Neural progenitor cell (in vitro differentiated cells): ENCODE data around the gene KIF2C. TPM values are rescaled to one million over a fixed set of nuclear protein-coding genes. Genes with fewer than 3 reads are reported as not detected.

Experiments used
- DNase-seq: peaks from one replicate; pipeline ENCODE4 v3.0.0-alpha.2; 2016; ENCODE audit warnings: low spot score
- H2AFZ ChIP-seq: fragments of 200-600 bp; sonication (generic); replicated peaks from 2 replicates; pipeline ENCODE4 v1.6.1; 2016; ENCODE audit warnings: antibody characterized with exemption
- H3F3A ChIP-seq: fragments of 200-600 bp; sonication (generic); 2 replicates; pipeline ENCODE4 v1.6.1; 2016; ENCODE audit warnings: antibody characterized with exemption, low read depth
- H3K27ac ChIP-seq: fragments of 200-600 bp; sonication (generic); 2 replicates; pipeline ENCODE4 v1.5.1; 2016; ENCODE audit warnings: mild to moderate bottlenecking
- H3K27me3 ChIP-seq: fragments of 200-600 bp; sonication (generic); 2 replicates; pipeline ENCODE4 v1.6.1; 2016; ENCODE audit warnings: mild to moderate bottlenecking, moderate library complexity
- H3K36me3 ChIP-seq: fragments of 200-600 bp; sonication (generic); 2 replicates; pipeline ENCODE4 v1.5.1; 2016
- H3K4me1 ChIP-seq: fragments of 200-600 bp; sonication (generic); 2 replicates; pipeline ENCODE4 v1.6.1; 2016; ENCODE audit warnings: mixed run types
- H3K4me2 ChIP-seq: fragments of 200-600 bp; sonication (generic); 2 replicates; pipeline ENCODE4 v1.6.1; 2016
- H3K4me3 ChIP-seq: fragments of 200-600 bp; sonication (generic); 2 replicates; pipeline ENCODE4 v1.5.1; 2016
- H3K79me2 ChIP-seq: fragments of 200-600 bp; sonication (generic); 2 replicates; pipeline ENCODE4 v1.6.1; 2016; ENCODE audit warnings: low read depth
- H3K9ac ChIP-seq: fragments of 200-600 bp; sonication (generic); 2 replicates; pipeline ENCODE4 v1.6.1; 2016
- H3K9me3 ChIP-seq: fragments of 200-600 bp; sonication (generic); 2 replicates; pipeline ENCODE4 v1.5.1; 2016; ENCODE audit warnings: low read depth
- H4K20me1 ChIP-seq: fragments of 200-600 bp; sonication (generic); 2 replicates; pipeline ENCODE4 v1.6.1; 2016; ENCODE audit warnings: low read depth
- H3K27ac Mint-ChIP-seq: 3 replicates; pipeline ENCODE4 v1.8.0; 2021; ENCODE audit warnings: mixed read lengths
- H3K27me3 Mint-ChIP-seq: 2 replicates; pipeline ENCODE4 v1.8.0; 2022; ENCODE audit warnings: low read depth, mild to moderate bottlenecking, inconsistent platforms, moderate library complexity, mixed read lengths; ENCODE audit not compliant: insufficient read depth
- H3K36me3 Mint-ChIP-seq: 3 replicates; pipeline ENCODE4 v1.8.0; 2021; ENCODE audit warnings: mixed read lengths
- H3K4me1 Mint-ChIP-seq: 3 replicates; pipeline ENCODE4 v1.8.0; 2021; ENCODE audit warnings: mixed read lengths
- H3K4me3 Mint-ChIP-seq: 3 replicates; pipeline ENCODE4 v1.8.0; 2021; ENCODE audit warnings: mild to moderate bottlenecking, moderate library complexity, mixed read lengths
- H3K9me3 Mint-ChIP-seq: 3 replicates; pipeline ENCODE4 v1.8.0; 2020; ENCODE audit warnings: mixed read lengths
- CTCF ChIP-seq: fragments of 200-600 bp; sonication (generic); IDR thresholded peaks from 2 replicates; pipeline ENCODE4 v1.5.1; 2017; ENCODE audit warnings: antibody characterized with exemption, mild to moderate bottlenecking
- EZH2 ChIP-seq: fragments of 200-600 bp; sonication (generic); IDR thresholded peaks from 2 replicates; pipeline ENCODE4 v1.6.1; 2017; ENCODE audit warnings: antibody characterized with exemption, mild to moderate bottlenecking, moderate library complexity
- EZH2phosphoT487 ChIP-seq: fragments of 200-600 bp; sonication (generic); IDR thresholded peaks from 2 replicates; pipeline ENCODE4 v1.6.1; 2017; ENCODE audit warnings: antibody characterized with exemption
- total RNA-seq: library from RNA; depleted of rRNA; stranded (reverse); fragments of >200 nt; gene quantifications from 2 replicates; pipeline ENCODE4 v1.2.3, GENCODE V29; 2015; ENCODE audit warnings: low replicate concordance

The KIF2C gene
- total RNA-seq, 1 donor from 2014 or later: 133 TPM

DNA sequence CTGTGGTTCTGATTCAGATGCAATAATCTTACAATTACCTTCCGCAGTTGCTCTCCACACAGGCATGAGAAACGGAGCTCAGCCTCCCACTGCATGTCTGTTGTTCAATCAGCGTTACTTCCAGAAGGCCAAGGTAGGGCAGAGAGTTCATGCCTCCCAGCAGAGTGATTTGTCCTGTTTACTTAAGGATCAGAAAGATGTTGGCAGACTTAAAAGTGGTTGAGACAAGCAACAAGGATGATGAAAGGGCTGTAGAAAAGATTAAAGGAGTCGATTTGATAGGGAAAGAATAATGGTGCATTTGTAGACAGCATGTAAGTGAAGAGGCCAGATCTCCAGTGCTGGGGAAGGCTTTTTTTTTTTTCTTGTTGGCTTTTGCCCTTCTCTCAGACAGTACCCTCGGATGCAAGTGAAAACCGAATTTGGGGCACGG is 38.5 kb upstream of the KIF2C start:
- Histone ChIP-seq H3K27me3 (no peaks in the 10 kb centered on the region), H4K20me1 (no peaks in the 10 kb centered on the region), H3K4me3 (no peak overlapping the region), H3K36me3 (no peaks in the 10 kb centered on the region), H3K9me3 (no peaks in the 10 kb centered on the region), H3K79me2 (no peaks in the 10 kb centered on the region), H3K9ac (no peak overlapping the region), H3K27ac (no peak overlapping the region), H3K4me1 (no peaks in the 10 kb centered on the region), H3F3A (no peaks in the 10 kb centered on the region), H2AFZ (no peak overlapping the region), H3K4me2 (no peak overlapping the region)
- Mint-ChIP-seq H3K4me3 (no peak overlapping the region), H3K36me3 (peaks cover 3% of the 10 kb centered on the region), H3K27ac (no peak overlapping the region), H3K9me3 (no peaks in the 10 kb centered on the region), H3K4me1 (peaks cover 2% of the 10 kb centered on the region), H3K27me3 (peaks cover 5% of the 10 kb centered on the region)
- no peak for TF ChIP-seq EZH2
- TF ChIP-seq EZH2phosphoT487: no peak
- TF ChIP-seq CTCF: no peak
- no peak for DNase-seq

DNA sequence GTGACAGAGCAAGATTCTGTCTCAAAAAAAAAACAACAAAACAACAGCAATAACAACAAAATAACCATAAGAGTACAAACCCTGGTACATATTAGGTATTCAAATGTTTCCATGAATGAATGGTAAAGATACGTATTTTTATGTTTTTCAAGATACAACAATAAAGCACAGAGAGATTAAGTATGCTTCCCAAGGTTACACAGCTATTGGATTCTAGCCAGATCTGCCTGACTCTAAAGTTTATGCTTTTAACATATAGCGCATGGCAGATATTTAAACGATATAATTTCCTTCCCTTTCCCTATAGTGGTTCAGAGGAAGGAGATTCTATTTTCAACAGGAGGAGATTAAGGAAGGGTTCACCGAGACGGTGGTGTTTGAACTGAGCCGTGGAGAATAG is 34.2 kb upstream of the KIF2C start:
- no peaks in the 10 kb centered on the region for H3K9me3 ChIP-seq
- DNase-seq: no peak
- H3K4me2 ChIP-seq: no peak overlapping the region
- H3K27me3 Mint-ChIP-seq: peaks cover 12% of the 10 kb centered on the region
- no peaks in the 10 kb centered on the region for H3K36me3 ChIP-seq
- peaks cover 3% of the 10 kb centered on the region for H3K36me3 Mint-ChIP-seq
- H3K79me2 ChIP-seq: no peaks in the 10 kb centered on the region
- H3K27ac ChIP-seq: no peak overlapping the region
- no peak overlapping the region for H3K4me3 Mint-ChIP-seq
- H2AFZ ChIP-seq: no peak overlapping the region
- H3K4me1 ChIP-seq: no peaks in the 10 kb centered on the region
- no peaks in the 10 kb centered on the region for H3K27me3 ChIP-seq
- no peak for TF ChIP-seq EZH2phosphoT487
- no peak overlapping the region for H3K9ac ChIP-seq
- no peak overlapping the region for H3K27ac Mint-ChIP-seq
- H4K20me1 ChIP-seq: no peaks in the 10 kb centered on the region
- peaks cover 8% of the 10 kb centered on the region for H3K9me3 Mint-ChIP-seq
- peaks cover 2% of the 10 kb centered on the region for H3K4me1 Mint-ChIP-seq
- no peaks in the 10 kb centered on the region for H3F3A ChIP-seq
- no peak overlapping the region for H3K4me3 ChIP-seq

- no peak overlapping the region for H3K4me3 ChIP-seq
Measured at GRCh38 chr1:44705938-44706337, 33.7 kb upstream of the KIF2C start.

More at GRCh38 chr1:44705938-44706337, 33.7 kb upstream of the KIF2C start:
- Histone ChIP-seq H3K27me3 (no peaks in the 10 kb centered on the region), H3K9ac (no peak overlapping the region), H3K4me2 (no peak overlapping the region), H3K79me2 (no peaks in the 10 kb centered on the region), H3K4me1 (no peaks in the 10 kb centered on the region), H3K27ac (no peak overlapping the region), H4K20me1 (no peaks in the 10 kb centered on the region), H3K9me3 (no peaks in the 10 kb centered on the region), H3K36me3 (no peaks in the 10 kb centered on the region), H2AFZ (no peak overlapping the region), H3F3A (no peaks in the 10 kb centered on the region)
- Mint-ChIP-seq H3K36me3 (peaks cover 4% of the 10 kb centered on the region), H3K9me3 (peaks cover 10% of the 10 kb centered on the region), H3K27me3 (peaks cover 12% of the 10 kb centered on the region), H3K4me3 (no peak overlapping the region), H3K4me1 (peaks cover 2% of the 10 kb centered on the region), H3K27ac (no peak overlapping the region)
- no peak for DNase-seq
- TF ChIP-seq EZH2phosphoT487 (no peak), EZH2 (no peak), CTCF (no peak)
